HG03575 (cell line): ENCODE results near the gene KLC4.

ENCODE experiments used
- ATAC-seq: cut with Tn5 transposase; IDR thresholded peaks from one replicate; pipeline ENCODE4 v1.9.1; 2021; ENCODE audit not compliant: unreplicated experiment, insufficient number of reproducible peaks, low FRiP score; ENCODE audit errors: extremely low read depth

Gene KLC4

DNA sequence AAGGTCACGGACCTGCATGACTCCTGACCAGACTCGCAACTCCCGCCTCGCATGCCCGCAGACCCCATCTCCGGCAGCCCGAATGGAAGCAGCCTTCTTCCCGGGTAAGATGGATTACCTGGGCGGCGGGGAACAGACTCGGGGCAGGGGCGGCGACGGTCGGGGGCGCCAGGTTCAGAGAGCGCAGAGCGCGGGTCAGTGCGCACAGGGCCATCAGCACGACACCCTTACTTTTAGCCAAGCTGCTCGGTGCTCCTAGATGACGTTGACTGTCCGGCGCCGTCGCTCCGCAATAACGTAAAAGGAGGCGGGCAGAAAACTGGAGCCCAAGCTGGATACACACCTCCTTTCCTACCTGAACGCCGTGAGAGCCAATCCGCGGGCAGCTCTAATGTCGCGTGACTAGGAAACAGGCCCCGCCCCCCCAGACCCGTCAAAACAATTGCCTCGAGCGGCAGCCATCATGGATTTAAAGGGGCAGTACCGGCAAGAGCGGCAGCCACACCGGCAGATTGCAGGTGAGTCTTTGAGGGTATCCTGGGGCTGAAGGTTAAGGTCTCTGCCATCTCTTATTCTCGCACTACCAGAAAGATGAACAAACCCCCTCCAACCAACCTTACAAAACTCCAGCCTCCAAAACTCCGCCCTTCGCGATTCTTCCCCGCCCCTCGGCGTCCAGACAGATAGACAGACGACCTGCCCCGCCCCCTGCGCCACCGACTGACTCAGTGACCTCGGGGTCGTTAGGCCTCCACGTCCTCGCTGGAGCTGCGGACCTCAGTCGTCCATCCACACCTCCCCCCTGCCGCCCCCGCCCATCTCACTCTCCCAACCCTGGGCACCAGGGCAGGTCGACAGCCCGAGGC, at the start of gene KLC4, which contains the start of gene MRPL2:
KLC4 (plus strand) TSS at position 464 of the 866 bp plus-strand sequence. CDS start 1,705 bp downstream, outside the sequence.
MRPL2 (minus strand) TSS at position 267 of the 866 bp plus-strand sequence; CDS start at position 214, 53 bp downstream.
- peak; percentile 80 for ATAC-seq

DNA sequence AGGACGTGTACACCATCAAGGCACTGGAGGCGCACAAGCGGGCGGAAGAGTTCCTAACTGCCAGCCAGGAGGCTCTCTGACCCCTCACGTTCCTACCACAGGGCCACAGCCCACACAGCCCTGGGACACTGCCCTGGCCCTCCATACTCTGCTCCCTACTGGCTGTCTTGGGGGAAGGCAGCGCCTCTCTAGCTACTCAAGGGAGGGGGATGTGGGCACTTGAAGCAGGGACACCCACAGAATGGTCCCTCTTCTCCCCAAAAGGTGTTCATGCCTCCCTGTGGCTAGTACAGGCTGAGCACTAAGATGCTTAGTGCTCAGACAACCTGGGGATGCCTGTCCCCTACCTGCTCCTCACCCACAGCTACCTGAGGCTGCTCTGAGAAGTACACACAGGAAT, 48.2 kb upstream of the KLC4 start:
- ATAC-seq = no peak

DNA sequence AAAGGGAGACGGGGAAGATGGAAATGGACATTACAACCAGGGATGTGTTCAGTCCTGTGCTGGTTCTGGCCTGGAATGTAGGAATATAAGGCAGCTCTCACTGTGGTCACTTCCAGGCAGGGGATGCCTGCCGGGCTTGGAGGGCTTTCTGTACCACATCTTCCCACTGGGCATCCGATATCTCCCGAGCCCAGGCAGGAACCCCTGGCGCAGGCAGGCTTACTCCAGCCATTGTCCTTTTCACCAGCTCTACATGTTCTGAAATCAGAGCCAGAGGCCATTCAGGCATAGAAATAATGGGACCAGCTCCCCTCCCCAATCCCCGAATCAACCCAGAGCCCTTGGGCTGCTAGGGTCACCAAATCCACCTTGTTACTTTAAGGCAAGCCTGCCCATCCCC, 47.1 kb upstream of the KLC4 start:
- no peak for ATAC-seq

GRCh38 chr6:43013097-43013842, 46.2 kb upstream of the KLC4 start:
- no peak for ATAC-seq

- peak; percentile 85 for ATAC-seq
Observed at GRCh38 chr6:43013843-43014433, 45.5 kb upstream of the KLC4 start, which contains the start of the genes KLHDC3 and MEA1. KLHDC3 (plus strand) TSS chr6:43014249; CDS start chr6:43017193, 2,944 bp downstream. MEA1 (minus strand) TSS chr6:43013946; CDS start chr6:43013813, 133 bp downstream.

- ATAC-seq = no peak
Observed at GRCh38 chr6:43014434-43014909, 45.0 kb upstream of the KLC4 start.

DNA sequence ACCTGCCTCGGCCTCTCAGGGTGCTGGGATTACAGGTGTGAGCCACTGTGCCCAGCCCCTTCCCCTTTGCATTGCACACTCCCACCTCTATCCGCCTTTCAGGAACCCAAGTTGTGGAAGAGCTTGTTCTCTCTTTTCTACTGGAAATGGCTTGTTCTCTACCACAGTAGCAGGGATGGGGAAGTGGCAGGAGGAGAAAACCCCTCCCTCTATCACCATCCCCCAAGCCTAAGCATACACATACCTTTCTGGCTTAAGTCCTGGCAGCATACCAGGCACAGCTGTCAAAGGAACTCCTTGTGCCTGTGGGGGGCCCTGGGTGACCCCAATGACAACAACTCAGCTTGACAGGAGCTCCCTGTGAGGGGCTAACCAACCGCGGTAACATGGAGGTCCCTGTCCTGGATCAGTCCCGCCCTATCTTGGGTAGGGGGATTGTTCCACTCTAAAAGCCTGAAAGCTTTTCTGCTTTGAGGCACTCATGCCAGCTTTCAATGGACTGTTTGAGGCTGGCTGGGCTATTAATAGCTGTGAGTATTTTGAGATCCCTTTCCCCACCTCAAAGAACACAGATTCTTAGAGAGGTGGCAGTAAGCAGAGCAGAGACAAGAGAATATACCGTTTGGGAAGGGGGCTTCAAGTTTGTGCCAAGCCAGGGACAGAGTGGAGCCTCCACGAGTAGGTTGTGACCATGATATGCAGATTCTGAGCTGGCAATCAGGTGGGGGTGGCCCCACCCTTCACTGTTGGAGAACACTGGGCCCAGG, 43.1 kb upstream of the KLC4 start:
- ATAC-seq = no peak

GRCh38 chr6:43016943-43017334, 42.5 kb upstream of the KLC4 start:
- no peak for ATAC-seq

DNA sequence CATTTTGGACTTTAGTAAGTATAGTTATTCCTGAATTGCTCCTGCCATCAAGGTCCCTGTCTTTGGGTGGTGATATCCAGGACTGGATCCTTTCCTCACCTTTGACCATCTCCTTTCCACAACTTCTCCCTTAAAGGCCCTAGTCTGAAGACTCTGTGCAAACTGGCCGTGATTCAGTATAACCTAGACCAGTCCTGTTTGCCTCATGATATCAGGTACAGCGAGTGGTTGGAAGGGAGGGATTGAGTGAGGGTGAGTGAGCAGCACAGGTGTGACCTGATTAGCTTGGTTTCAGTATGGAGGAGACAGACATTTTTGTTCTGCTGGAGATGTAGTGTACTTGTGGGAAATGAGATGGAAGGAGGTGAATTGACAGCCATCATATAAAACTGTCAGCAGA, 40.3 kb upstream of the KLC4 start:
- no peak for ATAC-seq

- no peak for ATAC-seq
Observed at GRCh38 chr6:43020052-43020705, 39.3 kb upstream of the KLC4 start.

- no peak for ATAC-seq
Observed at GRCh38 chr6:43020847-43021246, 38.6 kb upstream of the KLC4 start.

DNA sequence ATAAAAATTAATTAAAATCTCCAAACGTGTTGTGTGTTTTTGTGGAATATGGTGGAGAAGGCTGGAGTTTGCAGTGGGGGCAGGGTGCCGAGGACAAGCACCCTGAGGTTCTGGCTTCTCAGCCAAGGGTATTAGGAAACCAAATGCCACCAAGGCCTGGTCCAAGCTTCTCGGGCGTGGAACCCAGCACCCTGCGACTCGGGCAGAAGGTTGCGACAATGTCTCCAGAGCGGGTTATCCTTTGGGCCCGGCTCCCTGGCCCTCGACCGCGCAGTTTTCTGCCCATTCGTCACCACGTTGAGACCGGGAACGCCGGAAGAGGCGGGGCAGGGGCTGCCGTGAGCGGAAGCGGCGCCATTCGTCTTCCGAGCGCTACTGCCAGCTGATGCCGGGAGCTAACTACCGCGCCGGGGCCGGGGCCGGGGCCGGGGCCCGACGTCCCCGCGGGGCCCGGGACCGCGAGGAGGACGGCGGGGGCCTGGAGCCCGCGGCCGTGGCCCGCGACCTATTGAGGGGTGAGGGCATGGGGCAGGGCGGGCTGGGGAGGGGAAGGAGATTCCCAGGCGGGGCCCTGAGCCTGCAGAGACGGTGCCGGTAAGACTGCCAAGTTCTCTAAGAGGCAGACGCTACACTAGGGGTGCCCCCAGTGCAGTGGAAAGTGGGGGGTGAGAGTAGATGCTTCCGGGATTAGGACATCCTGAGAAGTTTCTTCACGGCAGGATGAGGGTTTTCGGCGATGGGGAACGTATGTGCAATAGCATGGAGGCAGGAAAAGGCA, 38.0 kb upstream of the KLC4 start, which contains the start of gene RRP36:
RRP36 (plus strand) TSS at position 354 of the 778 bp plus-strand sequence; CDS start at position 386, 32 bp downstream.
- ATAC-seq = no peak

DNA sequence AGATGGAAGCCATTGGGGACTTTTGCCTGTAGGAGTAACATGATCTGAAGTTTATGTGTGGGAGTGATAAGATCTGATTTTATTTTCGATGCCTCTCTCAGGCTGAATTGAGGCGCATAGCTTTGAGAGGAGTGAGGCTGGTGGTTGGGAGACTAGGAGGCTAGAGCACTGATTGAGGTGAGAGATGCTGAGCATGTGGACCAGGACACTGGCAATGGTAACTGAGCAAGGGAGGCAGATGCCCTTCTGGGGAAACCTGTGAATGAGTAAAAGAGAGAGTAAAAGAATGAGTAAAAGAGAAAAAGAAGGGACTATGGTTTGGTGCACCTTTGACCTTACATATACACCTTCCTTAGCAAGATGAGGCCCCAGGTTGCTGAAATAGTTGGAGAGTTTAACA, 35.0 kb upstream of the KLC4 start:
- ATAC-seq = no peak

DNA sequence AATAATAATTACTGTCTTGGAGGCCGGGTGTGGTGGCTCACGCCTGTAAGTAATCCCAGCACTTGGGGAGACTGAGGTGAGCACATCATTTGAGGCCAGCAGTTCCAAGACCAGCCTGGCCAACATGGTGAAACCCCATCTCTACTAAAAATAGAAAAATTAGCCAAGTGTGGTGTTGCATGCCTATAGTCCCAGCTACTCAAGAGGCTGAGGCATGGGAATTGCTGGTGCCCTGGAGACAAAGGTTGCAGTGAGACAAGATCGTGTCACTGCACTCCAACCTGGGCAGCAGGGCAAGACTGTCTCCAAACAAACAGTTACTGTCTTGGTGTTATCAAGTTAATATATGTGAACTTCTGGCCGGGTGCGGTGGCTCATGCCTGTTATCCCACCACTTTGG, 33.1 kb upstream of the KLC4 start:
- ATAC-seq = no peak

- no peak for ATAC-seq
Observed at GRCh38 chr6:43029120-43029519, 30.3 kb upstream of the KLC4 start.

DNA sequence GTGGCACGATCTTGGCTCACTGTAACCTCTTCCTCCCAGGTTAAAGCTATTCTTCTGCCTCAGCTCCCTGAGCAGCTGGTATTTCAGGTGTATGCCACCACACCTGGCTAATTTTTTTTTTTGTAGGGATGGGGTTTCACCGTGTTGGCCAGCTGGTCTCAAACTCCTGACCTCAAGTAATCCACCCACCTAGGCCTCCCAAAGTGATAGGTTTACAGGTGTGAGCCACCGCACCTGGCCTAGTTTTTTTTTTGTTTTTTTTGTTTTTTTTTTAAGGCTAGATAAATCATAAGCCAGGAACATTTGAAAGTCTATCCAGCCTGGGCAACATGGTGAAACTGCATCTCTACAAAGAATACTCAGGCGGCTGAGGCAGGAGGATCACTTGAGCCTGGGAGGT, 27.1 kb upstream of the KLC4 start:
- no peak for ATAC-seq

- ATAC-seq = no peak
Observed at GRCh38 chr6:43033496-43034189, 25.8 kb upstream of the KLC4 start.
